Hematopoietic multipotent progenitor cell treated with erythropoietin and hydrocortisone succinate and interleukin-3 and kit ligand, for 4 days (in vitro differentiated cells): Measurements from ENCODE around the gene PCDHA3.
"Not testable (repeated sequence)": the region's sequence is repeated elsewhere in the genome, so short reads cannot be mapped to it uniquely, and the experiment has no call there.

Source experiments
- DNase-seq: peaks from one replicate; pipeline ENCODE4 v3.0.0-alpha.2; 2015

The PCDHA3 gene

GRCh38 chr5:140800816-140801493, at the start of gene PCDHA3:
Gene PCDHA3, plus strand, starts transcription at chr5:140801057.
- peak; percentile 20 for DNase-seq

DNA sequence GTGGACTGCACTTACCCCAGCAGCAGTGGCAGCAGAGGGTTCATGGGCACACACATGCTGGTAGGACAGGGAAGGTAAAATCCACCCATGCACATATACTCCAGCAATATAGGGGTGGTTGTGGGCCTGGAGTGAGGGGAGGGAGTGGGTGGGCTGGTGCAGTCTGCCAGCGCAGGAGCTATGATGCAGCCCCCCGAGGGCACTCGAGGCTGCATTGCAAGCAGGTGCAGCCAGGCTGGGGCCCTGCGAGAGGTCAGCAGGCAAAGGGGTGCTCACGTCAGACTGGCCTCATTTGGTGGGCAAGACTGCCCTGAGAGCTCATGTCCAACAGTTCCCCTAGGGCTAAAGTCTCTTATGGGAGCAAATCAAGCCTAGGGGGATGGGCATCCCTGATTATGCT, 47.3 kb upstream of the PCDHA3 start:
- no peak for DNase-seq

- no peak for DNase-seq
These were observed 36.5 kb upstream of the PCDHA3 start for GRCh38 chr5:140764177-140764973.

DNA sequence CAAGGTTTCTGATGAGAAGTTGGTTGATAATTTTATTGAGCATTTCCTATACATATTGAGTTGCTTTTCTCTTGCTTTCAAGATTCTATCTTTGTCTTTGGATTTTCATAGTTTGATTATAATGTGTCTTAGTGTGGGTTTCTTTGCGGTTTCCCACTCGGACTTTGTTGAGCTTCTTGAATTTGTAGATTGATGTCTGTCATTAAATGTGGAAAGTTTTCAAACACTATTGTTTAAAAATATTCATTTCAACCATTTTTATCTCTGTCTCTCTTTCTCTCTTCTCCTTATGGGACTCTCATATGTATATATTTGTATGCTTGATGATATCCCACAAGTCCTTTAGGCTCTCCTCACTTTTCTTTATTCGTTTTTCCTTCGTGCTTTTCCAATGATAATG, 33.4 kb upstream of the PCDHA3 start:
- no peak for DNase-seq

DNA sequence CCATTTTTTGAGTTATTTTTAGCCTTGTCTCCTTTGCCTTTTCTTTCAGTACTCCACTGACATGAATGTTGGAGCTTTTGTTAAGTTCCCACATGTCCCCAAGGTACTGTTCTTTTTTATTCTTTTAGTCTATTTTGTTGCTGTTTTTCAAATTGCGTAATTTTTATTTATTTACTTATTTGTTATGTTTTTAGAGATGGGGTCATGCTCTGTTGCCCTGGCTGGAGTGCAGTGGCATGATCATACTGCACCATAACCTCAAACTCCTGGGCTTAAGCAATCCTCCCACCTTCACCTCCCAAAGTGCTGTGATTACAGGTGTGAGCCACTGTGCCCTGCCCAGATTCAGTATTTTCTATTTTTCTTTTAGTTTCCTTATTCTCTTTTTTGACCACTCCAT, 20.3 kb upstream of the PCDHA3 start:
- DNase-seq: no peak

DNA sequence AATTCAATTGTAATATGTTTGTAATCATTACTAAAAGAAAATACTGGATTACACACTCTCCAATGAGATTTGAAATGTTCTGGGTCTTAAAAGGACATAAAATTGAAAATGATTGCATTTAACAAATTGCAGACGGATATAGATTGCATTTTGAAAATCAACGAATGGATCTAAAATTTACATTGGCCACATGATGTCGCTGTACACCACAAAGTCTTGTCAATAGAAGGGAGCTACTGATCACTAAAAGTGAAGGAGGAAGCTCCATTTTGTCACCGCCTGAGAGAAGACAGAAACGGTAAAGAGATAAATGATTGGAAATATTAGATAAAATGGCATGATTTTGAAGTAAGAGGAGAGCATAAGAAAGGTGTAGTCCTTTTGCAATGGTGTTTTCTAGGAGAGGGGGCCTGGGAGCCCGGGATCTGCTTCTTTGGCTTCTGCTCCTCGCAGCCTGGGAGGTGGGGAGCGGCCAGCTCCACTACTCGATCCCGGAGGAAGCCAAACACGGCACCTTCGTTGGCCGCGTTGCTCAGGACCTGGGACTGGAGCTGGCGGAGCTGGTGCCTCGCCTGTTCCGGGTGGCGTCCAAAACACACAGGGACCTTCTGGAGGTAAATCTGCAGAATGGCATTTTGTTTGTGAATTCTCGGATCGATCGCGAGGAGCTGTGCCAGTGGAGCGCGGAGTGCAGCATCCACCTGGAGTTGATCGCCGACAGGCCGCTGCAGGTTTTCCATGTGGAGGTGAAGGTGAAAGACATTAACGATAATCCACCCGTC, 14.8 kb upstream of the PCDHA3 start, which contains the start of gene PCDHA1:
TSS of gene PCDHA1 (plus strand) at position 236 of the 782 bp plus-strand sequence.
- peak; percentile 26 for DNase-seq

GRCh38 chr5:140787422-140787821, 13.4 kb upstream of the PCDHA3 start:
- DNase-seq: not testable (repeated sequence)

GRCh38 chr5:140787849-140788504, 12.9 kb upstream of the PCDHA3 start:
- not testable (repeated sequence) for DNase-seq

GRCh38 chr5:140791089-140791488, 9.8 kb upstream of the PCDHA3 start:
- DNase-seq: peak; percentile 5

GRCh38 chr5:140794595-140795258, 6.1 kb upstream of the PCDHA3 start, which contains the start of gene PCDHA2:
Gene PCDHA2, plus strand, starts transcription at chr5:140794852.
- no peak for DNase-seq

DNA sequence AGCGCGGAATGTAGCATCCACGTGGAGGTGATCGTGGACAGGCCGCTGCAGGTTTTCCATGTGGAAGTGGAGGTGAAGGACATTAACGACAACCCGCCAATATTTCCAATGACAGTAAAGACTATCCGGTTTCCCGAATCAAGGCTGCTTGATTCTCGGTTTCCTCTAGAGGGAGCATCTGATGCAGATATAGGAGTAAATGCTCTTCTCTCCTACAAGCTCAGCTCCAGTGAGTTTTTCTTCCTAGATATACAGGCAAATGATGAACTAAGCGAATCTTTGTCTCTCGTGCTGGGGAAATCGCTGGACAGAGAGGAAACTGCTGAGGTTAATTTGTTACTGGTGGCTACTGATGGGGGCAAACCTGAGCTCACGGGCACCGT, 5.6 kb upstream of the PCDHA3 start:
- DNase-seq: peak; percentile 13

DNA sequence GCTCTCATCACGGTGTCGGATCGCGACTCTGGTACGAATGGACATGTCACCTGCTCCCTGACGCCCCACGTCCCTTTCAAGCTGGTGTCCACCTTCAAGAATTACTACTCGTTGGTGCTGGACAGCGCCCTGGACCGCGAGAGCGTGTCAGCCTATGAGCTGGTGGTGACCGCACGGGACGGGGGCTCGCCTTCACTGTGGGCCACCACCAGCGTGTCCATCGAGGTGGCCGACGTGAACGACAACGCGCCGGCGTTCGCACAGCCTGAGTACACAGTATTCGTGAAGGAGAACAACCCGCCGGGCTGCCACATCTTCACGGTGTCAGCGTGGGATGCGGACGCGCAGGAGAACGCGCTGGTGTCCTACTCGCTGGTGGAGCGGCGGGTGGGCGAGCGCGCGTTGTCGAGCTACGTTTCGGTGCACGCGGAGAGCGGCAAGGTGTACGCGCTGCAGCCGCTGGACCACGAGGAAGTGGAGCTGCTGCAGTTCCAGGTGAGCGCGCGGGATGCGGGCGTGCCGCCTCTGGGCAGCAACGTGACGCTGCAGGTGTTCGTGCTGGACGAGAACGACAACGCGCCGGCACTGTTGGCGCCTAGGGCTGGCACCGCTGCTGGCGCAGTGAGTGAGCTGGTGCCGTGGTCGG, 4.7 kb upstream of the PCDHA3 start:
- DNase-seq: not testable (repeated sequence)

GRCh38 chr5:140796718-140797095, 4.2 kb upstream of the PCDHA3 start:
- no peak for DNase-seq

- DNase-seq: no peak
These were observed 611 bp downstream of the PCDHA3 start for GRCh38 chr5:140801494-140801841.

DNA sequence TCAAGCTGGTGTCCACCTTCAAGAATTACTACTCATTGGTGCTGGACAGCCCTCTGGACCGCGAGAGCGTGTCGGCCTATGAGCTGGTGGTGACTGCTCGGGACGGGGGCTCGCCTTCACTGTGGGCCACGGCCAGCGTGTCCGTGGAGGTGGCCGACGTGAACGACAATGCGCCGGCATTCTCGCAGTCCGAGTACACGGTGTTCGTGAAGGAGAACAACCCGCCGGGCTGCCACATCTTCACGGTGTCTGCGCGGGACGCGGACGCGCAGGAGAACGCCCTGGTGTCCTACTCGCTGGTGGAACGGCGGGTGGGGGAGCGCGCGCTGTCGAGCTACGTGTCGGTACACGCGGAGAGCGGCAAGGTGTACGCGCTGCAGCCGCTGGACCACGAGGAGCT, 1.5 kb downstream of the PCDHA3 start:
- DNase-seq: not testable (repeated sequence)

DNA sequence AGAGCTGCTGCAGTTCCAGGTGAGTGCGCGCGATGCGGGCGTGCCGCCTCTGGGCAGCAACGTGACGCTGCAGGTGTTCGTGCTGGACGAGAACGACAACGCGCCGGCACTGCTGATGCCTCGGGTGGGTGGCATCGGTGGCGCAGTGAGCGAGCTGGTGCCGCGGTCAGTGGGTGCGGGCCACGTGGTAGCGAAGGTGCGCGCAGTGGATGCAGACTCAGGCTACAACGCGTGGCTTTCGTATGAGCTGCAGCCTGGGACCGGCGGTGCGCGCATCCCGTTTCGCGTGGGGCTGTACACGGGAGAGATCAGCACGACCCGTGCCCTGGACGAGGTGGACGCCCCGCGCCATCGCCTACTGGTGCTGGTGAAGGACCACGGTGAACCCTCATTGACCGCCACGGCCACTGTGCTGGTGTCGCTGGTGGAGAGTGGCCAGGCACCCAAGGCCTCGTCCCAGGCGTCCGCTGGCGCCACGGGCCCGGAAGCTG, 2.0 kb downstream of the PCDHA3 start:
- DNase-seq: no peak

- peak; percentile 44 for DNase-seq
These were observed 6.2 kb downstream of the PCDHA3 start, which contains the start of gene PCDHA4 for GRCh38 chr5:140806834-140807775. Gene PCDHA4, plus strand, starts transcription at chr5:140807068.

DNA sequence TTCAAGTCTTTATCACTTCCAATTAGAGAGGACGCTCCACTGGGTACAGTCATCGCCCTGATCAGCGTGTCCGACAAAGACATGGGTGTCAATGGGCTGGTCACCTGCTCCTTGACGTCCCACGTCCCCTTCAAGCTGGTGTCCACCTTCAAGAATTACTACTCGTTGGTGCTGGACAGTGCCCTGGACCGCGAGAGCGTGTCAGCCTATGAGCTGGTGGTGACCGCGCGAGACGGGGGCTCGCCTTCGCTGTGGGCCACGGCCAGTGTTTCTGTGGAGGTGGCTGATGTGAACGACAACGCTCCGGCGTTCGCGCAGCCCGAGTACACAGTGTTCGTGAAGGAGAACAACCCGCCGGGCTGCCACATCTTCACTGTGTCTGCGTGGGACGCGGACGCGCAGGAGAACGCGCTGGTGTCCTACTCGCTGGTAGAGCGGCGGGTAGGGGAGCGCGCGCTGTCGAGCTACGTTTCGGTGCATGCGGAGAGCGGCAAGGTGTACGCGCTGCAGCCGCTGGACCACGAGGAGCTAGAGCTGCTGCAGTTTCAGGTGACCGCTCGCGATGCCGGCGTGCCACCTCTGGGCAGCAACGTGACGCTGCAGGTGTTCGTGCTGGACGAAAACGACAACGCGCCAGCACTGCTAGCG, 7.5 kb downstream of the PCDHA3 start:
- not testable (repeated sequence) for DNase-seq

DNA sequence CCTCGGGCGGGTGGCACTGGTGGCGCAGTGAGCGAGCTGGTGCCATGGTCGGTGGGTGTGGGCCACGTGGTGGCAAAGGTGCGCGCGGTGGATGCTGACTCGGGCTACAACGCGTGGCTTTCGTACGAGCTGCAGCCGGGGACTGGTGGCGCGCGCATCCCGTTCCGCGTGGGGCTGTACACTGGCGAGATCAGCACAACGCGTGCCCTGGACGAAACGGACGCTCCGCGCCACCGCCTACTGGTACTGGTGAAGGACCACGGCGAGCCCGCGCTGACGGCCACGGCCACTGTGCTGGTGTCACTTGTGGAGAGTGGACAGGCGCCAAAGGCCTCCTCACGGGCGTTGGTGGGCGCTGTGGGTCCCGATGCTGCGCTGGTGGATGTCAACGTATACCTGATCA, 8.0 kb downstream of the PCDHA3 start:
- DNase-seq: no peak
